Heart left ventricle (tissue), 13 donors: ENCODE results near the gene PARD3.

Experiments used
- CTCF ChIP-seq, 12 donors: fragments of 200-600 bp; sonication (generic) in 4 of 12; IDR thresholded peaks; one replicate each; pipeline versions ENCODE4 v1.5.0 to v1.8.0; 2018 to 2022; ENCODE audit warnings: antibody characterized with exemption in 12 of 12, mild to moderate bottlenecking in 5 of 12
- POLR2A ChIP-seq, 2 donors: fragments of 450-650 bp; IDR thresholded peaks; one replicate each; pipeline ENCODE4 v1.6.1; 2017; ENCODE audit warnings: antibody characterized with exemption in 2 of 2, mild to moderate bottlenecking in 2 of 2, moderate library complexity in 2 of 2
- donor health status: ischemic (EF 13 %, LVEDD 7.1; RV severe dilation, severe dysfunction).
- donor health status: DM: no; HTN: yes; CAD: no.
- donor health status: DM: no; HTN: no; CAD: no.
- donor health status: ischemic (EF 25% LVEDD 6.9; RV normal size, moderate dysfunction).
- donor health status: ischemic (EF 25% LVEDD 5.7; RV mildly dilated, moderate dysfunction).
- donor health status: ischemic (EF 35%, LVEDD 5.7; RV mildly dilated, moderate dysfunction).
- donor health status: nonischemic (EF 11% LVEDD 7.7; RV severe dilation, severe dysfunction).
- donor health status: DM: yes; HTN: yes; CAD: no.
- donor health status: PGD.
- donor health status: ischemic (EF 29% LVEDD 5.4; RV normal size, mild dysfunction).
- donor health status: nonischemic (EF 23%, LVEDD 6.1; RV moderate dilation, normal function).

GRCh38 chr10:34464591-34464990, 350.5 kb downstream of the PARD3 start:
- TF ChIP-seq CTCF (IDR thresholded peaks at IDR 0.05) (no peak), POLR2A (IDR thresholded peaks at IDR 0.05) (no peak)
